PFSK-1 (cell line): ENCODE data around the gene GNG8.

Source experiments
- POLR2AphosphoS5 ChIP-seq: IDR thresholded peaks from 2 replicates; pipeline ENCODE4 v1.6.1; 2012; ENCODE audit warnings: low read depth, mild to moderate bottlenecking, control low read depth, low read length, moderate library complexity
- REST ChIP-seq, 2 experiments: IDR thresholded peaks; 2 replicates each; pipeline versions ENCODE4 v1.6.1 to v1.8.0; 2011 to 2012; ENCODE audit warnings: low read depth in 2 of 2, low read length in 2 of 2, control low read depth in 1 of 2, inconsistent platforms in 1 of 2, mild to moderate bottlenecking in 1 of 2, moderate library complexity in 1 of 2; ENCODE audit not compliant: insufficient read depth in 1 of 2
- TAF1 ChIP-seq: IDR thresholded peaks from 2 replicates; pipeline ENCODE4 v1.6.1; 2012; ENCODE audit warnings: low read length, control low read depth, borderline replicate concordance; ENCODE audit not compliant: insufficient read depth

The GNG8 gene

GRCh38 chr19:46585539-46585938 is 50.5 kb downstream of the GNG8 start:
- no peak for TF ChIP-seq POLR2AphosphoS5
- TF ChIP-seq REST (IDR thresholded peaks at IDR 0.05; ENCODE audit: insufficient read depth in 1 of 2, low read depth in 2 of 2, low read length in 2 of 2) = no peak
- no peak for TF ChIP-seq TAF1
